HL-60 (cell line): ENCODE results near the gene MST1.

Experiments
- DNase-seq, 2 experiments: peaks; one replicate each; pipeline ENCODE4 v3.0.0-alpha.2; 2010 to 2020; ENCODE audit warnings: low read depth in 1 of 2, low spot score in 1 of 2
- H3K27ac ChIP-seq: fragments of 250-450 bp; sonication (Bioruptor Pico); replicated peaks from 2 replicates; pipeline ENCODE4 v1.5.1; 2020; ENCODE audit warnings: mild to moderate bottlenecking, moderate library complexity
- H3K27me3 ChIP-seq: fragments of 250-450 bp; sonication (Bioruptor Pico); 2 replicates; pipeline ENCODE4 v1.5.1; 2021; ENCODE audit warnings: mild to moderate bottlenecking, moderate library complexity; ENCODE audit not compliant: insufficient read depth, poor library complexity, severe bottlenecking
- H3K4me3 ChIP-seq: replicated peaks from 2 replicates; pipeline ENCODE4 v1.5.1; 2011; ENCODE audit warnings: mild to moderate bottlenecking, control low read depth, low read length; ENCODE audit not compliant: insufficient read depth
- CTCF ChIP-seq: IDR thresholded peaks from one replicate; pipeline ENCODE4 v1.5.1; 2011; ENCODE audit warnings: low read length, control low read depth, inconsistent platforms; ENCODE audit not compliant: insufficient read depth
- GABPA ChIP-seq: IDR thresholded peaks from 2 replicates; pipeline ENCODE4 v1.6.1; 2012; ENCODE audit warnings: low read depth
- POLR2AphosphoS5 ChIP-seq: IDR thresholded peaks from 2 replicates; pipeline ENCODE4 v1.6.1; 2012; ENCODE audit warnings: low read depth
- SPI1 ChIP-seq: IDR thresholded peaks from 2 replicates; pipeline ENCODE4 v1.6.1; 2012; ENCODE audit warnings: low read depth, mild to moderate bottlenecking, borderline replicate concordance
- TF ChIP-seq, protein P1 (sequence below): IDR thresholded peaks from 2 replicates; pipeline ENCODE4 v1.6.1; 2012; ENCODE audit warnings: low read depth; ENCODE audit not compliant: insufficient replicate concordance

MST1 gene

DNA sequence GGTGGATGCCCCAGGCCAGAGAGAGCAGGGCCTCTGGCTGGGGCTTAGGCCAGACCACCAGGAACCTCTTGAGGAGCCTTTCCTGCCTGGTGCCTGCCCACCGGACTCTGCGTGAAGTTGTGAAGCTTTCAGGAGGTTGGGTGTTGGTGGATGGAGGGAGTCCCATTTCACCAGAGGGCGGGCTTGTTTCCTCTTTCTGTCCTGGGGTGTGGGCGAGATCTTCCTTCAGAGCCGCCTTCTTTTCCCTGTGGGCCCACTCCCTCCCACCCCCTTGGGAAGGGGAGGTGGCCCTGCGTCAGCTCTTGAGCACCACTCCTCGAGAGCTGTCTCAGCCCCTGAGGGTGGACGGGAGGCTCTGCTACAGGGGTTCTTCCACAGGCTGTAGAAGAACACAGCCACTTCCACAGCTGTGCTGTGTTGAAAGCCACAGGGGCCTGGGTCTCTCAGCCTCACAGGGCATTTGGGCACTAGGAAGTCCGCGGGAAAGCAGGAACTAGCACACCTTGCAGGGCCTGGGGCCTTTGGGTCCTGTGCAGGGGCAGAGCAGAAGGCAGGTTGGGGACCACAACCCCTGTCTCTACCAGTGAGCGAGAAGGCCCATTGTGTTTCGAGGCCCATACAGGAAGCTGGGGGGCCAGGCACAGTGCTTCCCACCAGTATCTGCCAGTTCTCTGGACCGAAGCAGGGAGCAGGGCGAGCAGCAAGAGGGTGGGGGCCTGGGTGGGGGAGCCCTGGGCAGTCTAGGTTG, 28.1 kb upstream of the MST1 start:
- no peaks in the 10 kb centered on the region for H3K27me3 ChIP-seq
- no peak overlapping the region for H3K27ac ChIP-seq
- TF ChIP-seq POLR2AphosphoS5 (peak; percentile 33; the same call in 1 of the 2 replicates), CTCF (no peak)
- DNase-seq, result no peak
- H3K4me3 ChIP-seq, result no peak overlapping the region

GRCh38 chr3:49716691-49717210, 27.5 kb upstream of the MST1 start:
- no peak for DNase-seq
- H3K4me3 ChIP-seq, result no peak overlapping the region
- H3K27me3 ChIP-seq, result no peaks in the 10 kb centered on the region
- H3K27ac ChIP-seq, result no peak overlapping the region
- TF ChIP-seq GABPA (no peak), CTCF (no peak), SPI1 (no peak), POLR2AphosphoS5 (no peak)
- TF ChIP-seq, protein P1, sequence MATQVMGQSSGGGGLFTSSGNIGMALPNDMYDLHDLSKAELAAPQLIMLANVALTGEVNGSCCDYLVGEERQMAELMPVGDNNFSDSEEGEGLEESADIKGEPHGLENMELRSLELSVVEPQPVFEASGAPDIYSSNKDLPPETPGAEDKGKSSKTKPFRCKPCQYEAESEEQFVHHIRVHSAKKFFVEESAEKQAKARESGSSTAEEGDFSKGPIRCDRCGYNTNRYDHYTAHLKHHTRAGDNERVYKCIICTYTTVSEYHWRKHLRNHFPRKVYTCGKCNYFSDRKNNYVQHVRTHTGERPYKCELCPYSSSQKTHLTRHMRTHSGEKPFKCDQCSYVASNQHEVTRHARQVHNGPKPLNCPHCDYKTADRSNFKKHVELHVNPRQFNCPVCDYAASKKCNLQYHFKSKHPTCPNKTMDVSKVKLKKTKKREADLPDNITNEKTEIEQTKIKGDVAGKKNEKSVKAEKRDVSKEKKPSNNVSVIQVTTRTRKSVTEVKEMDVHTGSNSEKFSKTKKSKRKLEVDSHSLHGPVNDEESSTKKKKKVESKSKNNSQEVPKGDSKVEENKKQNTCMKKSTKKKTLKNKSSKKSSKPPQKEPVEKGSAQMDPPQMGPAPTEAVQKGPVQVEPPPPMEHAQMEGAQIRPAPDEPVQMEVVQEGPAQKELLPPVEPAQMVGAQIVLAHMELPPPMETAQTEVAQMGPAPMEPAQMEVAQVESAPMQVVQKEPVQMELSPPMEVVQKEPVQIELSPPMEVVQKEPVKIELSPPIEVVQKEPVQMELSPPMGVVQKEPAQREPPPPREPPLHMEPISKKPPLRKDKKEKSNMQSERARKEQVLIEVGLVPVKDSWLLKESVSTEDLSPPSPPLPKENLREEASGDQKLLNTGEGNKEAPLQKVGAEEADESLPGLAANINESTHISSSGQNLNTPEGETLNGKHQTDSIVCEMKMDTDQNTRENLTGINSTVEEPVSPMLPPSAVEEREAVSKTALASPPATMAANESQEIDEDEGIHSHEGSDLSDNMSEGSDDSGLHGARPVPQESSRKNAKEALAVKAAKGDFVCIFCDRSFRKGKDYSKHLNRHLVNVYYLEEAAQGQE, result no peak

DNA sequence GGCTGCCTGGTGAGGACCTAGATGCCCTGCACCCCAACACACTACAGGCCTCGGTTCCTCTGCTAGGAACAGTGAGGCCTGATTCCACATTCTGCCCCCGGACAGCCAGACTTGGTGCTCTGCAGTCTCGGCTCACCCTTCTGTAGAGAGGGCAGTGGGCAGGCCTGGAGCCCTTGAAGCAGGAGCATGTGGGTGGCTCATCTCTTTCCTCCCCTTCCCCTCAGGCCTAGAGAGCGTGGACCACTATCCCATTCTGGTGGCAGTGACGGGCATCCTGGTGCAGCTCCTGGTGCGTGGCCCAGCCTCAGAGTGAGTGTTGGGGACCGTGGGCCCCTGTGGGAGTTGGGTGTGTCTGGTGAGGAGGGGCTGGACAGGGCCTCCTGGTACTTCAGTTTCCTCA, 26.9 kb upstream of the MST1 start:
- H3K4me3 ChIP-seq, result no peak overlapping the region
- H3K27me3 ChIP-seq, result no peaks in the 10 kb centered on the region
- TF ChIP-seq CTCF (no peak), GABPA (no peak), SPI1 (no peak), POLR2AphosphoS5 (no peak)
- TF ChIP-seq, protein P1, result no peak
- no peak for DNase-seq
- H3K27ac ChIP-seq, result no peak overlapping the region

DNA sequence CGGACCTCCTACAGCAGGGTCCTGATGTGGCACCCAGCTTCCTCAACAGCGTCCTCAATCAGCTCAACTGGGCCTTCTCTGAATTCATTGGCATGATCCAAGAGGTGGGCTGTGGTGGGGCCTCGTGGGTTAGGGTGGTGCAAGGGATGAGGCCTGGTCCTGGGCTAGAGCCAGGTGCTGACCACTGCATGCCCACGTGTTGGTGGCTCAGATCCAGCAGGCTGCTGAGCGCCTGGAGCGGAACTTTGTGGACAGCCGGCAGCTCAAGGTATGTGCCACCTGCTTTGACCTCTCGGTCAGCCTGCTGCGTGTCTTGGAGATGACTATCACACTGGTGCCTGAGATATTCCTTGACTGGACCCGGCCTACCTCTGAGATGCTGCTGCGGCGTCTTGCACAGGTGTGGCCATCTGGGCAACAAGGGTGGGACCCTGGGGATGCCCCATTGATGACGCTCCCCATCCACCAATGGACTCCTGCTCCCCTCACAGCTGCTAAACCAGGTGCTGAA, 26.4 kb upstream of the MST1 start:
- TF ChIP-seq SPI1 (no peak), POLR2AphosphoS5 (no peak; the same call in 1 of the 2 replicates), CTCF (no peak), GABPA (no peak)
- TF ChIP-seq, protein P1, result no peak
- Histone ChIP-seq H3K27me3 (no peaks in the 10 kb centered on the region), H3K27ac (no peak overlapping the region), H3K4me3 (no peak overlapping the region)
- no peak for DNase-seq
